WTC11 (cell line): Measurements from ENCODE around the gene NFS1. TPM values are rescaled to one million over a fixed set of nuclear protein-coding genes. Genes with fewer than 3 reads are reported as not detected.

Source experiments
- ATAC-seq: fragments of 200-7000 bp; cut with Tn5 transposase; 2 replicates; pipeline ENCODE4 v1.10.0; 2021; ENCODE audit warnings: mild to moderate bottlenecking, moderate library complexity
- CTCF ChIA-PET: fragments of 300-600 bp; sonication (Branson Sonifier 250); formaldehyde crosslinking; loops from one replicate; lab custom pipeline; 2021; ENCODE audit warnings: antibody characterized with exemption; lab: Charles Lee
- POLR2A ChIA-PET: fragments of 350-600 bp; sonication (Branson Sonifier 250); formaldehyde crosslinking; loops from one replicate; lab custom pipeline; 2021; ENCODE audit warnings: antibody characterized with exemption; lab: Charles Lee
- DNase-seq: peaks from one replicate; pipeline ENCODE4 v3.0.0; 2021; ENCODE audit warnings: low spot score
- H3K27ac Mint-ChIP-seq: 2 replicates; pipeline ENCODE4 v1.8.0; 2021; ENCODE audit warnings: mixed read lengths
- H3K27me3 Mint-ChIP-seq: 2 replicates; pipeline ENCODE4 v1.8.0; 2021; ENCODE audit warnings: low read depth, mild to moderate bottlenecking, moderate library complexity, mixed read lengths
- H3K36me3 Mint-ChIP-seq: 2 replicates; pipeline ENCODE4 v1.8.0; 2021; ENCODE audit warnings: mixed read lengths
- H3K4me1 Mint-ChIP-seq: 2 replicates; pipeline ENCODE4 v1.8.0; 2022; ENCODE audit warnings: mixed read lengths
- H3K4me3 Mint-ChIP-seq: 2 replicates; pipeline ENCODE4 v1.8.0; 2021; ENCODE audit warnings: mild to moderate bottlenecking, moderate library complexity, mixed read lengths
- H3K9me3 Mint-ChIP-seq: 2 replicates; pipeline ENCODE4 v1.8.0; 2021; ENCODE audit warnings: mixed read lengths
- ATF6 ChIP-seq: sonication (generic); formaldehyde crosslinking; IDR thresholded peaks from 2 replicates; pipeline ENCODE4 v1.8.1; 2023; ENCODE audit warnings: mild to moderate bottlenecking, missing genetic modification reagents
- ERG ChIP-seq: fragments of 250-450 bp; sonication (Bioruptor Pico); IDR thresholded peaks from 2 replicates; pipeline ENCODE4 v1.8.0; 2021; ENCODE audit warnings: mild to moderate bottlenecking
- GRHL2 ChIP-seq: fragments of 250-450 bp; sonication (Bioruptor Pico); IDR thresholded peaks from 2 replicates; pipeline ENCODE4 v1.8.0; 2022; ENCODE audit warnings: mild to moderate bottlenecking, moderate library complexity; ENCODE audit not compliant: insufficient replicate concordance, severe bottlenecking
- HMGA2 ChIP-seq: fragments of 250-450 bp; sonication (Bioruptor Pico); IDR thresholded peaks from 2 replicates; pipeline ENCODE4 v1.4.0; 2021; ENCODE audit warnings: mild to moderate bottlenecking, moderate library complexity
- MXD4 ChIP-seq: fragments of 250-450 bp; sonication (Bioruptor Pico); IDR thresholded peaks from 2 replicates; pipeline ENCODE4 v1.8.0; 2021; ENCODE audit warnings: mild to moderate bottlenecking, moderate library complexity, borderline replicate concordance
- MYBL2 ChIP-seq: sonication (generic); formaldehyde crosslinking; IDR thresholded peaks from 2 replicates; pipeline ENCODE4 v1.8.1; 2023; ENCODE audit warnings: mild to moderate bottlenecking, moderate library complexity, missing genetic modification reagents
- NFE2L1 ChIP-seq: sonication (generic); formaldehyde crosslinking; IDR thresholded peaks from 2 replicates; pipeline ENCODE4 v1.8.1; 2023; ENCODE audit warnings: missing genetic modification reagents
- OVOL2 ChIP-seq: fragments of 250-450 bp; sonication (Bioruptor Pico); IDR thresholded peaks from 2 replicates; pipeline ENCODE4 v1.9.0; 2021; ENCODE audit warnings: mild to moderate bottlenecking, borderline replicate concordance
- TEAD4 ChIP-seq: sonication (generic); formaldehyde crosslinking; IDR thresholded peaks from 2 replicates; pipeline ENCODE4 v1.8.0; 2022; ENCODE audit warnings: mild to moderate bottlenecking, missing genetic modification reagents
- ZNF219 ChIP-seq: sonication (generic); formaldehyde crosslinking; IDR thresholded peaks from 2 replicates; pipeline ENCODE4 v1.8.0; 2023; ENCODE audit warnings: missing genetic modification reagents, mild to moderate bottlenecking, borderline replicate concordance
- ZNF263 ChIP-seq: sonication (generic); formaldehyde crosslinking; IDR thresholded peaks from 2 replicates; pipeline ENCODE4 v1.8.1; 2022; ENCODE audit warnings: low read depth, mild to moderate bottlenecking, moderate library complexity, missing genetic modification reagents
- ZNF396 ChIP-seq: fragments of 250-450 bp; sonication (Bioruptor Pico); IDR thresholded peaks from 2 replicates; pipeline ENCODE4 v1.8.0; 2021; ENCODE audit warnings: mild to moderate bottlenecking, moderate library complexity, borderline replicate concordance
- ZNF423 ChIP-seq: fragments of 250-450 bp; sonication (Bioruptor Pico); IDR thresholded peaks from 2 replicates; pipeline ENCODE4 v2.1.2; 2022; ENCODE audit warnings: mild to moderate bottlenecking, moderate library complexity
- ZNF671 ChIP-seq: fragments of 250-450 bp; sonication (Bioruptor Pico); IDR thresholded peaks from 2 replicates; pipeline ENCODE4 v1.8.0; 2021; ENCODE audit warnings: mild to moderate bottlenecking
- total RNA-seq: library from RNA; stranded (reverse); gene quantifications from 3 replicates; pipeline ENCODE4 v1.2.3, GENCODE V29; 2021
- TF ChIP-seq, protein P1 (sequence below): sonication (generic); formaldehyde crosslinking; IDR thresholded peaks from 2 replicates; pipeline ENCODE4 v1.8.0; 2022; ENCODE audit warnings: missing genetic modification reagents
- TF ChIP-seq, protein P2 (sequence below): fragments of 200-600 bp; IDR thresholded peaks from 2 replicates; pipeline ENCODE4 v1.8.0; 2022; ENCODE audit warnings: antibody characterized with exemption
- TF ChIP-seq, protein P3 (sequence below): sonication (generic); formaldehyde crosslinking; conservative IDR thresholded peaks from 2 replicates; pipeline ENCODE4 v1.8.1; 2023; ENCODE audit warnings: mild to moderate bottlenecking, low read depth, missing genetic modification reagents, moderate library complexity
- TF ChIP-seq, protein P4 (sequence below): sonication (generic); formaldehyde crosslinking; IDR thresholded peaks from 2 replicates; pipeline ENCODE4 v1.8.1; 2022; ENCODE audit warnings: mild to moderate bottlenecking, moderate library complexity, missing genetic modification reagents
- TF ChIP-seq, protein P5 (sequence below): sonication (generic); formaldehyde crosslinking; IDR thresholded peaks from 2 replicates; pipeline ENCODE4 v1.8.1; 2022; ENCODE audit warnings: low read depth, missing genetic modification reagents, borderline replicate concordance

NFS1 gene
- total RNA-seq, 1 experiment from 2014 or later: 36.1 TPM

DNA sequence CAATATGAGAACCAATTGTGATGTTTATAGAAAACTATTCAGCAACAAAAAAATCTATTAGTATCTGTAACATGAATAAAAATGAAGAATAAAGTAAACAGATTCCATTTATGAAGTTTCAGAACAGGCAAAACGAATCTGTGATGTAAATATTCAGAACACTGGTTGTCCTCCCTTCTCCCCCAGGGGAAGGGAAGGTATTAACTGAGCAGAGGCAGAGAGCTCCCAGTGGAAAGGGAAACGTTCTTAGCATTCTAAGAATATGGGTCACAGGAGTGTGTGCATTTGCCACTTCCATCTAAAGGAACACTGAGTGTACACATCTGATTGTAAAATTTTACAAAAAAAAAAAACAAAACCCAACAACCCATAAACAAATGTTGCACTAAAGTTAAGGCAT, 60.4 kb downstream of the NFS1 start:
- H3K27ac Mint-ChIP-seq: peak overlapping the region; percentile 17; the same call in 1 of the 2 replicates
- 0 out of 2 replicates have a peak, but pooled peaks cover 3% of the 10 kb centered on the region for H3K36me3 Mint-ChIP-seq
- ChIA-PET POLR2A (no interaction called here), CTCF (interaction anchor here (0.6 to 3.5 kb wide), 2 partner anchors 20 to 23 kb away, joined by 3 to 13 read pairs; partner anchors contain the start of gene SPAG4)
- TF ChIP-seq TEAD4 (CRISPR knock-in tag) (no peak), ZNF396 (no peak), NFE2L1 (no peak), ZNF263 (CRISPR knock-in tag) (no peak), ZNF671 (CRISPR knock-in tag) (no peak), MYBL2 (no peak), ERG (CRISPR knock-in tag) (no peak), OVOL2 (no peak), HMGA2 (CRISPR knock-in tag) (no peak), MXD4 (CRISPR knock-in tag) (no peak), ZNF423 (CRISPR knock-in tag) (no peak)
- TF ChIP-seq, protein P1, sequence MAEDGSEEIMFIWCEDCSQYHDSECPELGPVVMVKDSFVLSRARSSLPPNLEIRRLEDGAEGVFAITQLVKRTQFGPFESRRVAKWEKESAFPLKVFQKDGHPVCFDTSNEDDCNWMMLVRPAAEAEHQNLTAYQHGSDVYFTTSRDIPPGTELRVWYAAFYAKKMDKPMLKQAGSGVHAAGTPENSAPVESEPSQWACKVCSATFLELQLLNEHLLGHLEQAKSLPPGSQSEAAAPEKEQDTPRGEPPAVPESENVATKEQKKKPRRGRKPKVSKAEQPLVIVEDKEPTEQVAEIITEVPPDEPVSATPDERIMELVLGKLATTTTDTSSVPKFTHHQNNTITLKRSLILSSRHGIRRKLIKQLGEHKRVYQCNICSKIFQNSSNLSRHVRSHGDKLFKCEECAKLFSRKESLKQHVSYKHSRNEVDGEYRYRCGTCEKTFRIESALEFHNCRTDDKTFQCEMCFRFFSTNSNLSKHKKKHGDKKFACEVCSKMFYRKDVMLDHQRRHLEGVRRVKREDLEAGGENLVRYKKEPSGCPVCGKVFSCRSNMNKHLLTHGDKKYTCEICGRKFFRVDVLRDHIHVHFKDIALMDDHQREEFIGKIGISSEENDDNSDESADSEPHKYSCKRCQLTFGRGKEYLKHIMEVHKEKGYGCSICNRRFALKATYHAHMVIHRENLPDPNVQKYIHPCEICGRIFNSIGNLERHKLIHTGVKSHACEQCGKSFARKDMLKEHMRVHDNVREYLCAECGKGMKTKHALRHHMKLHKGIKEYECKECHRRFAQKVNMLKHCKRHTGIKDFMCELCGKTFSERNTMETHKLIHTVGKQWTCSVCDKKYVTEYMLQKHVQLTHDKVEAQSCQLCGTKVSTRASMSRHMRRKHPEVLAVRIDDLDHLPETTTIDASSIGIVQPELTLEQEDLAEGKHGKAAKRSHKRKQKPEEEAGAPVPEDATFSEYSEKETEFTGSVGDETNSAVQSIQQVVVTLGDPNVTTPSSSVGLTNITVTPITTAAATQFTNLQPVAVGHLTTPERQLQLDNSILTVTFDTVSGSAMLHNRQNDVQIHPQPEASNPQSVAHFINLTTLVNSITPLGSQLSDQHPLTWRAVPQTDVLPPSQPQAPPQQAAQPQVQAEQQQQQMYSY (CRISPR knock-in tag): no peak
- TF ChIP-seq, protein P2, sequence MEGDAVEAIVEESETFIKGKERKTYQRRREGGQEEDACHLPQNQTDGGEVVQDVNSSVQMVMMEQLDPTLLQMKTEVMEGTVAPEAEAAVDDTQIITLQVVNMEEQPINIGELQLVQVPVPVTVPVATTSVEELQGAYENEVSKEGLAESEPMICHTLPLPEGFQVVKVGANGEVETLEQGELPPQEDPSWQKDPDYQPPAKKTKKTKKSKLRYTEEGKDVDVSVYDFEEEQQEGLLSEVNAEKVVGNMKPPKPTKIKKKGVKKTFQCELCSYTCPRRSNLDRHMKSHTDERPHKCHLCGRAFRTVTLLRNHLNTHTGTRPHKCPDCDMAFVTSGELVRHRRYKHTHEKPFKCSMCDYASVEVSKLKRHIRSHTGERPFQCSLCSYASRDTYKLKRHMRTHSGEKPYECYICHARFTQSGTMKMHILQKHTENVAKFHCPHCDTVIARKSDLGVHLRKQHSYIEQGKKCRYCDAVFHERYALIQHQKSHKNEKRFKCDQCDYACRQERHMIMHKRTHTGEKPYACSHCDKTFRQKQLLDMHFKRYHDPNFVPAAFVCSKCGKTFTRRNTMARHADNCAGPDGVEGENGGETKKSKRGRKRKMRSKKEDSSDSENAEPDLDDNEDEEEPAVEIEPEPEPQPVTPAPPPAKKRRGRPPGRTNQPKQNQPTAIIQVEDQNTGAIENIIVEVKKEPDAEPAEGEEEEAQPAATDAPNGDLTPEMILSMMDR: no peak
- TF ChIP-seq, protein P3, sequence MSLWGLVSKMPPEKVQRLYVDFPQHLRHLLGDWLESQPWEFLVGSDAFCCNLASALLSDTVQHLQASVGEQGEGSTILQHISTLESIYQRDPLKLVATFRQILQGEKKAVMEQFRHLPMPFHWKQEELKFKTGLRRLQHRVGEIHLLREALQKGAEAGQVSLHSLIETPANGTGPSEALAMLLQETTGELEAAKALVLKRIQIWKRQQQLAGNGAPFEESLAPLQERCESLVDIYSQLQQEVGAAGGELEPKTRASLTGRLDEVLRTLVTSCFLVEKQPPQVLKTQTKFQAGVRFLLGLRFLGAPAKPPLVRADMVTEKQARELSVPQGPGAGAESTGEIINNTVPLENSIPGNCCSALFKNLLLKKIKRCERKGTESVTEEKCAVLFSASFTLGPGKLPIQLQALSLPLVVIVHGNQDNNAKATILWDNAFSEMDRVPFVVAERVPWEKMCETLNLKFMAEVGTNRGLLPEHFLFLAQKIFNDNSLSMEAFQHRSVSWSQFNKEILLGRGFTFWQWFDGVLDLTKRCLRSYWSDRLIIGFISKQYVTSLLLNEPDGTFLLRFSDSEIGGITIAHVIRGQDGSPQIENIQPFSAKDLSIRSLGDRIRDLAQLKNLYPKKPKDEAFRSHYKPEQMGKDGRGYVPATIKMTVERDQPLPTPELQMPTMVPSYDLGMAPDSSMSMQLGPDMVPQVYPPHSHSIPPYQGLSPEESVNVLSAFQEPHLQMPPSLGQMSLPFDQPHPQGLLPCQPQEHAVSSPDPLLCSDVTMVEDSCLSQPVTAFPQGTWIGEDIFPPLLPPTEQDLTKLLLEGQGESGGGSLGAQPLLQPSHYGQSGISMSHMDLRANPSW (CRISPR knock-in tag): no peak
- ATAC-seq (no peak), DNase-seq (no peak)
- peaks cover 39% of the 10 kb centered on the region for H3K4me1 Mint-ChIP-seq
- no peaks in the 10 kb centered on the region for H3K27me3 Mint-ChIP-seq
- no peak overlapping the region for H3K4me3 Mint-ChIP-seq
- H3K9me3 Mint-ChIP-seq: no peaks in the 10 kb centered on the region

DNA sequence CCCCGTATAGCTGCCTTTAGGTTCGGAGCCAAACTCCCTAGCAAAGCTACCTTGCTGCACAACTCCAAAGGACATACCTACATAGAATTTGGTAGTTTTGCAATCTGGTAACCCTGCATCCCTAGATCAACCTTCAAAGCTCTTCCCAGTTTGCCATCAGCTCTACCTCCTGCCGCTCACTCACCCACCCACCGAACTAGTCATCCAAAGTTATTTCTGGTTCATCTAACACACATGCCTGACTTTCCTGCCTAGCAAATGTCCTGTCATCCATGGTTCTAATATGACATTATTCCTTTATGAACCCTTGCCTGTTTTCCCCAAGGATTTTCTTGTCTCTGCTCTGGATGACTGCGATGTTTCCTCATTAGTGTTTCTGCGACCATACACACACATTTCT, 61.9 kb downstream of the NFS1 start:
- Mint-ChIP-seq H3K9me3 (no peaks in the 10 kb centered on the region), H3K27me3 (no peaks in the 10 kb centered on the region), H3K4me1 (peaks cover 30% of the 10 kb centered on the region), H3K27ac (no peak overlapping the region; the same call in 1 of the 2 replicates), H3K4me3 (no peak overlapping the region), H3K36me3 (peaks cover 8% of the 10 kb centered on the region; the same call in 1 of the 2 replicates)
- POLR2A ChIA-PET: no interaction called here
- ATAC-seq (no peak), DNase-seq (no peak)
- CTCF ChIA-PET: interaction anchor here (3.5 kb wide), 1 partner anchor 18 kb away, joined by 13 read pairs; no protein-coding TSS in a partner anchor
- TF ChIP-seq, protein P4, sequence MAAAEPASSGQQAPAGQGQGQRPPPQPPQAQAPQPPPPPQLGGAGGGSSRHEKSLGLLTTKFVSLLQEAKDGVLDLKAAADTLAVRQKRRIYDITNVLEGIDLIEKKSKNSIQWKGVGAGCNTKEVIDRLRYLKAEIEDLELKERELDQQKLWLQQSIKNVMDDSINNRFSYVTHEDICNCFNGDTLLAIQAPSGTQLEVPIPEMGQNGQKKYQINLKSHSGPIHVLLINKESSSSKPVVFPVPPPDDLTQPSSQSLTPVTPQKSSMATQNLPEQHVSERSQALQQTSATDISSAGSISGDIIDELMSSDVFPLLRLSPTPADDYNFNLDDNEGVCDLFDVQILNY: no peak
- TF ChIP-seq GRHL2 (CRISPR knock-in tag): no peak
- TF ChIP-seq, protein P5, sequence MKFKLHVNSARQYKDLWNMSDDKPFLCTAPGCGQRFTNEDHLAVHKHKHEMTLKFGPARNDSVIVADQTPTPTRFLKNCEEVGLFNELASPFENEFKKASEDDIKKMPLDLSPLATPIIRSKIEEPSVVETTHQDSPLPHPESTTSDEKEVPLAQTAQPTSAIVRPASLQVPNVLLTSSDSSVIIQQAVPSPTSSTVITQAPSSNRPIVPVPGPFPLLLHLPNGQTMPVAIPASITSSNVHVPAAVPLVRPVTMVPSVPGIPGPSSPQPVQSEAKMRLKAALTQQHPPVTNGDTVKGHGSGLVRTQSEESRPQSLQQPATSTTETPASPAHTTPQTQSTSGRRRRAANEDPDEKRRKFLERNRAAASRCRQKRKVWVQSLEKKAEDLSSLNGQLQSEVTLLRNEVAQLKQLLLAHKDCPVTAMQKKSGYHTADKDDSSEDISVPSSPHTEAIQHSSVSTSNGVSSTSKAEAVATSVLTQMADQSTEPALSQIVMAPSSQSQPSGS (CRISPR knock-in tag): no peak
- no peak for TF ChIP-seq ZNF219 (CRISPR knock-in tag)
- TF ChIP-seq ATF6 (CRISPR knock-in tag): no peak
